GM21360 (cell line): ENCODE measurements around the gene PRODH2.
"Not testable (repeated sequence)": the region's sequence is repeated elsewhere in the genome, so short reads cannot be mapped to it uniquely, and the experiment has no call there.

Experiments used
- ATAC-seq: cut with Tn5 transposase; IDR thresholded peaks from one replicate; pipeline ENCODE4 v1.9.1; 2021; ENCODE audit warnings: mild to moderate bottlenecking, moderate library complexity; ENCODE audit not compliant: unreplicated experiment

Gene PRODH2

GRCh38 chr19:35843676-35844481 is 31.2 kb upstream of the PRODH2 start:
- ATAC-seq = no peak

- ATAC-seq = no peak
These were observed 30.1 kb upstream of the PRODH2 start for GRCh38 chr19:35842666-35843272.

GRCh38 chr19:35841961-35842595 is 29.4 kb upstream of the PRODH2 start:
- no peak for ATAC-seq

GRCh38 chr19:35836096-35836495 is 23.5 kb upstream of the PRODH2 start:
- not testable (repeated sequence) for ATAC-seq

- no peak for ATAC-seq
These were observed 21.3 kb upstream of the PRODH2 start for GRCh38 chr19:35833972-35834371.

GRCh38 chr19:35832054-35832453 is 19.4 kb upstream of the PRODH2 start:
- ATAC-seq = no peak

- no peak for ATAC-seq
These were observed 18.3 kb upstream of the PRODH2 start for GRCh38 chr19:35830986-35831385.

GRCh38 chr19:35828692-35829301 is 16.2 kb upstream of the PRODH2 start:
- ATAC-seq = no peak

GRCh38 chr19:35824150-35824549 is 11.5 kb upstream of the PRODH2 start:
- ATAC-seq = no peak

GRCh38 chr19:35822579-35822978 is 9.9 kb upstream of the PRODH2 start:
- ATAC-seq = no peak

- no peak for ATAC-seq
These were observed 5.8 kb upstream of the PRODH2 start for GRCh38 chr19:35818445-35818844.

- ATAC-seq = no peak
These were observed 4.2 kb upstream of the PRODH2 start for GRCh38 chr19:35816846-35817245.

- ATAC-seq = no peak
These were observed 3.6 kb upstream of the PRODH2 start for GRCh38 chr19:35816262-35816661.

GRCh38 chr19:35813043-35813890 is 622 bp upstream of the PRODH2 start:
- ATAC-seq = no peak

- ATAC-seq = no peak
These were observed 1.1 kb downstream of the PRODH2 start for GRCh38 chr19:35811317-35812219.

- ATAC-seq = no peak
These were observed 5.0 kb downstream of the PRODH2 start for GRCh38 chr19:35807633-35808032.

- no peak for ATAC-seq
These were observed 6.0 kb downstream of the PRODH2 start for GRCh38 chr19:35806597-35806996.

- ATAC-seq = no peak
These were observed 7.0 kb downstream of the PRODH2 start for GRCh38 chr19:35805526-35806102.

- ATAC-seq = no peak
These were observed 10.8 kb downstream of the PRODH2 start for GRCh38 chr19:35801828-35802227.
